SJCRH30 (cell line): ENCODE measurements around the gene IL2RG. TPM values are rescaled to one million over a fixed set of nuclear protein-coding genes. Genes with fewer than 3 reads are reported as not detected.
A peak's percentile ranks its signal among the peaks of the same experiment; 100 is the strongest.

Source experiments
- DNase-seq, 2 experiments: peaks; one replicate each; pipeline ENCODE4 v3.0.0-alpha.2; 2015 to 2020
- H3K27ac ChIP-seq: fragments of 250-450 bp; sonication (Bioruptor Pico); 2 replicates; pipeline ENCODE4 v1.5.1; 2020; ENCODE audit warnings: mild to moderate bottlenecking, moderate library complexity
- H3K27me3 ChIP-seq: fragments of 250-450 bp; sonication (Bioruptor Pico); 2 replicates; pipeline ENCODE4 v1.5.1; 2020; ENCODE audit warnings: mild to moderate bottlenecking, moderate library complexity
- H3K36me3 ChIP-seq: fragments of 250-450 bp; sonication (Bioruptor Pico); 2 replicates; pipeline ENCODE4 v1.5.1; 2020; ENCODE audit warnings: mild to moderate bottlenecking, moderate library complexity
- H3K4me1 ChIP-seq: fragments of 250-450 bp; sonication (Bioruptor Pico); 2 replicates; pipeline ENCODE4 v1.5.1; 2020; ENCODE audit warnings: mild to moderate bottlenecking, moderate library complexity
- H3K4me3 ChIP-seq: fragments of 250-450 bp; sonication (Bioruptor Pico); 2 replicates; pipeline ENCODE4 v1.5.1; 2020; ENCODE audit warnings: mild to moderate bottlenecking, moderate library complexity
- H3K9me3 ChIP-seq: fragments of 250-450 bp; sonication (Bioruptor Pico); replicated peaks from 2 replicates; pipeline ENCODE4 v1.5.1; 2020; ENCODE audit warnings: mild to moderate bottlenecking, moderate library complexity
- total RNA-seq: library from RNA; depleted of rRNA; stranded (reverse); fragments of >200 nt; shearing (Covaris generic); gene quantifications from 2 replicates; pipeline ENCODE4 v1.2.3, GENCODE V29; 2014; rRNA removed

Gene IL2RG
- total RNA-seq, 1 experiment from 2014 or later, result 0.10 TPM

- Histone ChIP-seq H3K4me1 (no peaks in the 10 kb centered on the region), H3K27ac (peak overlapping the region; percentile 87), H3K9me3 (no peaks in the 10 kb centered on the region), H3K27me3 (no peaks in the 10 kb centered on the region), H3K4me3 (peak overlapping the region; percentile 84), H3K36me3 (peaks cover 15% of the 10 kb centered on the region)
- DNase-seq, result no peak
These were observed 43.7 kb downstream of the IL2RG start for GRCh38 chrX:71067712-71068043.

DNA sequence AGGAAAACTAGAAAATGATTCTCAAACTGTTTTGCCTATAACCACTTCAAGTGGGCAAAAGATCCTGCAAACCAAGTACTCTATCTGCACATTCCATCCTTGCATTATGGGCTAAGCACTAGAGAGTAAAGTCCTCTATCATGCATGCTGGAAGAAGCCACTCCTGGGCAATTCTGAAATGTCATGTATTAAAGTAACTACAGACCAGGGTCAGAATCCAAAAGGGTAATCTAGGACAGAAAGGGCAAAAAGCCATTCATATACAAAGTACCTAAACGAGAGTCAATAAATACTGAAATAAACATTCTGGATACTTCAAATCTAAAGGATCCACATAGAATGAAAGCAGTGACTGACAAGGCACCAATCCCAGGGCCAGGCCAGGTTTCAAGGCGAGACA lies 44.3 kb downstream of the IL2RG start:
- Histone ChIP-seq H3K4me3 (peak overlapping the region; percentile 84), H3K27me3 (no peaks in the 10 kb centered on the region), H3K36me3 (peaks cover 18% of the 10 kb centered on the region), H3K9me3 (no peaks in the 10 kb centered on the region), H3K4me1 (no peaks in the 10 kb centered on the region), H3K27ac (peak overlapping the region; percentile 87)
- DNase-seq, result no peak

GRCh38 chrX:71060127-71060526 lies 51.2 kb downstream of the IL2RG start:
- Histone ChIP-seq H3K27me3 (no peaks in the 10 kb centered on the region), H3K36me3 (peaks cover 48% of the 10 kb centered on the region), H3K4me1 (peaks cover 4% of the 10 kb centered on the region; the same call in 1 of the 2 replicates), H3K4me3 (no peak overlapping the region), H3K9me3 (no peaks in the 10 kb centered on the region), H3K27ac (no peak overlapping the region)
- DNase-seq, result no peak

GRCh38 chrX:71057848-71058530 lies 53.4 kb downstream of the IL2RG start:
- H3K4me1 ChIP-seq, result peaks cover 4% of the 10 kb centered on the region; the same call in 1 of the 2 replicates
- H3K4me3 ChIP-seq, result no peak overlapping the region
- H3K27me3 ChIP-seq, result no peaks in the 10 kb centered on the region
- peaks cover 37% of the 10 kb centered on the region for H3K36me3 ChIP-seq
- H3K9me3 ChIP-seq, result no peaks in the 10 kb centered on the region
- no peak overlapping the region for H3K27ac ChIP-seq
- no peak for DNase-seq

Other genes with a start within 250 kb of the IL2RG start
- gene TEX11, start 202.9 kb downstream of the IL2RG start, total RNA-seq, result 0.08 and 0.23 TPM in 2 replicates
- gene SLC7A3, start 180.5 kb downstream of the IL2RG start, total RNA-seq, result 17.9 and 20.1 TPM in 2 replicates
- gene SNX12, start 43.2 kb downstream of the IL2RG start, total RNA-seq, result 103 and 105 TPM in 2 replicates
- gene FOXO4, start 15.7 kb downstream of the IL2RG start, total RNA-seq, result 10.9 and 11.0 TPM in 2 replicates
- gene CXorf65, start 4.8 kb downstream of the IL2RG start, total RNA-seq, result 0.25 and 0.28 TPM in 2 replicates
- gene MED12, start 7.0 kb upstream of the IL2RG start, total RNA-seq, result 39.8 and 44.3 TPM in 2 replicates
- 0.58 and 0.95 TPM in 2 replicates for gene NLGN3, start 33.3 kb upstream of the IL2RG start, total RNA-seq
- gene GJB1, start 111.6 kb upstream of the IL2RG start, total RNA-seq, result 1.1 and 1.2 TPM in 2 replicates
- 46.6 and 49.9 TPM in 2 replicates for gene ZMYM3, start 142.6 kb upstream of the IL2RG start, total RNA-seq
- 896 and 933 TPM in 2 replicates for gene NONO, start 172.1 kb upstream of the IL2RG start, total RNA-seq
- 4.5 and 5.0 TPM in 2 replicates for gene ITGB1BP2, start 190.2 kb upstream of the IL2RG start, total RNA-seq